ENCODE results near the gene YWHAQ.

YWHAQ gene

GRCh38 chr2:9640403-9641104 is 9.8 kb upstream of the YWHAQ start:
- no peak overlapping the region for H3K27ac ChIP-seq
- no peak for TF ChIP-seq ZFX (IDR thresholded peaks at IDR 0.05)
- TF ChIP-seq, protein P1, sequence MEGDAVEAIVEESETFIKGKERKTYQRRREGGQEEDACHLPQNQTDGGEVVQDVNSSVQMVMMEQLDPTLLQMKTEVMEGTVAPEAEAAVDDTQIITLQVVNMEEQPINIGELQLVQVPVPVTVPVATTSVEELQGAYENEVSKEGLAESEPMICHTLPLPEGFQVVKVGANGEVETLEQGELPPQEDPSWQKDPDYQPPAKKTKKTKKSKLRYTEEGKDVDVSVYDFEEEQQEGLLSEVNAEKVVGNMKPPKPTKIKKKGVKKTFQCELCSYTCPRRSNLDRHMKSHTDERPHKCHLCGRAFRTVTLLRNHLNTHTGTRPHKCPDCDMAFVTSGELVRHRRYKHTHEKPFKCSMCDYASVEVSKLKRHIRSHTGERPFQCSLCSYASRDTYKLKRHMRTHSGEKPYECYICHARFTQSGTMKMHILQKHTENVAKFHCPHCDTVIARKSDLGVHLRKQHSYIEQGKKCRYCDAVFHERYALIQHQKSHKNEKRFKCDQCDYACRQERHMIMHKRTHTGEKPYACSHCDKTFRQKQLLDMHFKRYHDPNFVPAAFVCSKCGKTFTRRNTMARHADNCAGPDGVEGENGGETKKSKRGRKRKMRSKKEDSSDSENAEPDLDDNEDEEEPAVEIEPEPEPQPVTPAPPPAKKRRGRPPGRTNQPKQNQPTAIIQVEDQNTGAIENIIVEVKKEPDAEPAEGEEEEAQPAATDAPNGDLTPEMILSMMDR (conservative IDR thresholded peaks at IDR 0.05): no peak

- TF ChIP-seq, protein P1 (conservative IDR thresholded peaks at IDR 0.05): no peak
- TF ChIP-seq ZFX (IDR thresholded peaks at IDR 0.05): no peak
- no peak overlapping the region for H3K27ac ChIP-seq
Observed at GRCh38 chr2:9639740-9640343, 9.0 kb upstream of the YWHAQ start.

DNA sequence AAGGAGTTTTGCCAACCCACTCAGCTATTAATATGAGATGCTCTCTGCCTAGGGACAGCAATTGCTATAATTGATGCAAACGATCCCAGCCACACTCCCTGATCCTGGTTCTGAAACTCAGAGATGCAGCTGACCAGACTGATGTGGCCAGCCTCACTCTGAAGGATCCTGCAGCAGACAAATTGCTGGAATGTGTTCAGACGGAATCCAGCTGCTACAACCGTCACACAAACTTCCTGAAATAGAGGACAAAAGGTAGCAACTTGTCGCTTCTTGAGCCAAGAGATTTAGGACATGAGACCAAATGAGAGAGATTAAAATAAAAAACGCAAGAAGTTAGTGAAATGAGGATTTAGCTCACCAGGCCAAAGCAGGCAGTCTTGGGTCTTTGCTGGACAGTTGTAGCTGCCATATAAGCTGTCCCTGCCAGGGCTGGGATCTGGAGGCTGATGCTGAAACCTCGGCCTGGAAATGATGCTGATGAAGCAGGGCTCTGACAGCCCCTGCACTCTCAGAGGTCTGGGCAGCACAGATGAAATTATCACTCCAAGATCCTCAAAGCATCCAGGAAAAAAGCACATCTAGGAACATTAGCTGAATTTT is 8.3 kb upstream of the YWHAQ start:
- TF ChIP-seq, protein P1 (conservative IDR thresholded peaks at IDR 0.05): no peak
- TF ChIP-seq ZFX (IDR thresholded peaks at IDR 0.05): no peak
- no peak overlapping the region for H3K27ac ChIP-seq

DNA sequence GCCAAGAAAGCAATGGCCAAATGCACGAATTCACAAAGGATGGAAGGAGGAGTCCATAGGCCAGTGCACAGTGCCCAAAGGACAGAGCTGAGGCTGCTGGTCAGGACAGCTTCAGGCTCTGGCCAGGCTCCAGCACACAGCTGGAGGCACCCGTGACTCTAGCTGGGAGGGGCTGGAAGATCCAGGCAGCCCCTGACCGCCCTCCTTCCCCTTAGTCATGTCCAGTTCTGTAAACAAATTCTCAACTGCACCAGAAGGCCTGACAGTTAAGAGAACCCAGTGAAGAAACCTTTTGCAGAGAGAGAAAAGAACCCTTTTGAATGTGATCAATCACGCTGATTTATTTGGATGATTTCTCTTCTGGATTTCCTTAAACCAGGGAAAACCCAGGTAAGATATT is 7.7 kb upstream of the YWHAQ start:
- H3K27ac ChIP-seq: no peak overlapping the region
- TF ChIP-seq, protein P1 (conservative IDR thresholded peaks at IDR 0.05): no peak
- TF ChIP-seq ZFX (IDR thresholded peaks at IDR 0.05): no peak

- TF ChIP-seq ZFX (IDR thresholded peaks at IDR 0.05): no peak
- TF ChIP-seq, protein P1 (conservative IDR thresholded peaks at IDR 0.05): no peak
- no peak overlapping the region for H3K27ac ChIP-seq
Observed at GRCh38 chr2:9637330-9637729, 6.5 kb upstream of the YWHAQ start.

- no peak overlapping the region for H3K27ac ChIP-seq
- TF ChIP-seq, protein P1 (conservative IDR thresholded peaks at IDR 0.05): no peak
- no peak for TF ChIP-seq ZFX (IDR thresholded peaks at IDR 0.05)
Observed at GRCh38 chr2:9634133-9634532, 3.3 kb upstream of the YWHAQ start.

Data from C4-2B (cell line).